IMR-90 (cell line): ENCODE measurements around the gene ACOX1. TPM values are rescaled to one million over a fixed set of nuclear protein-coding genes. Genes with fewer than 3 reads are reported as not detected.

Source experiments
- ATAC-seq: fragments of 200-7000 bp; cut with Tn5 transposase; 2 replicates; pipeline ENCODE4 v1.9.1; 2020; ENCODE audit warnings: low read depth, mild to moderate bottlenecking, moderate library complexity
- BruUV-seq: library from RNA; stranded (reverse); fragments of 400-500 nt; replicated peaks from 2 replicates; lab custom pipeline; 2021; lab: Mats Ljungman, UMichigan
- CTCF ChIA-PET: fragments of 300-600 bp; formaldehyde crosslinking; extraction: SDS; loops from one replicate; lab custom pipeline; 2021; ENCODE audit warnings: antibody characterized with exemption; lab: Yijun Ruan, JAX
- POLR2A ChIA-PET: fragments of 300-600 bp; sonication (Branson Sonifier 250); formaldehyde crosslinking; loops from one replicate; lab custom pipeline; 2022; ENCODE audit warnings: antibody characterized with exemption; ENCODE audit not compliant: unreplicated experiment; lab: Charles Lee
- DNase-seq: peaks from one replicate; pipeline ENCODE4 v3.0.0; 2013
- H2AFZ ChIP-seq: replicated peaks from 2 replicates; pipeline ENCODE3; 2013; ENCODE audit warnings: low read length, mild to moderate bottlenecking; ENCODE audit not compliant: poor library complexity
- H2AK5ac ChIP-seq: 2 replicates; pipeline ENCODE4 v1.6.1; 2013; ENCODE audit warnings: low read depth, low read length, inconsistent platforms
- H2AK9ac ChIP-seq: replicated peaks from 2 replicates; pipeline ENCODE3; 2013; ENCODE audit warnings: mild to moderate bottlenecking, low read depth, low read length, moderate library complexity; ENCODE audit not compliant: poor library complexity
- H2BK120ac ChIP-seq: 2 replicates; pipeline ENCODE4 v1.6.1; 2013; ENCODE audit warnings: low read depth, low read length, inconsistent platforms
- H2BK15ac ChIP-seq: 3 replicates; pipeline ENCODE4 v1.6.1; 2013; ENCODE audit warnings: low read depth, low read length, inconsistent platforms
- H2BK20ac ChIP-seq: 2 replicates; pipeline ENCODE4 v1.6.1; 2013; ENCODE audit warnings: low read depth, mild to moderate bottlenecking, inconsistent platforms, low read length, moderate library complexity
- H2BK5ac ChIP-seq: 2 replicates; pipeline ENCODE4 v1.6.1; 2013; ENCODE audit warnings: mild to moderate bottlenecking, low read depth, low read length, inconsistent platforms; ENCODE audit not compliant: poor library complexity, severe bottlenecking
- H3K14ac ChIP-seq: replicated peaks from 2 replicates; pipeline ENCODE4 v1.6.1; 2013; ENCODE audit warnings: low read depth, low read length, inconsistent platforms
- H3K18ac ChIP-seq: 2 replicates; pipeline ENCODE4 v1.6.1; 2013; ENCODE audit warnings: low read depth, low read length, control low read depth
- H3K23ac ChIP-seq: 2 replicates; pipeline ENCODE4 v1.6.1; 2013; ENCODE audit warnings: low read depth, low read length, inconsistent platforms
- H3K27ac ChIP-seq: 2 replicates; pipeline ENCODE4 v1.5.1; 2013; ENCODE audit warnings: mild to moderate bottlenecking, control low read depth, low read length; ENCODE audit not compliant: insufficient read depth
- H3K27me3 ChIP-seq: 2 replicates; pipeline ENCODE4 v1.6.1; 2013; ENCODE audit warnings: low read length; ENCODE audit not compliant: control insufficient read depth, insufficient read depth
- H3K36me3 ChIP-seq: 2 replicates; pipeline ENCODE4 v1.6.1; 2013; ENCODE audit warnings: low read length, mixed read lengths; ENCODE audit not compliant: control insufficient read depth, insufficient read depth
- H3K4ac ChIP-seq: 2 replicates; pipeline ENCODE4 v1.6.1; 2013; ENCODE audit warnings: low read depth, low read length, inconsistent platforms
- H3K4me1 ChIP-seq: 2 replicates; pipeline ENCODE4 v1.6.1; 2013; ENCODE audit warnings: low read length, mixed read lengths; ENCODE audit not compliant: control insufficient read depth, insufficient read depth
- H3K4me2 ChIP-seq: 2 replicates; pipeline ENCODE4 v1.6.1; 2013; ENCODE audit warnings: low read depth, mild to moderate bottlenecking, control low read depth, low read length, moderate library complexity
- H3K4me3 ChIP-seq: 2 replicates; pipeline ENCODE4 v1.5.1; 2013; ENCODE audit warnings: low read depth, mild to moderate bottlenecking, control low read depth, low read length, moderate library complexity; ENCODE audit not compliant: insufficient read depth
- H3K56ac ChIP-seq: 2 replicates; pipeline ENCODE4 v1.6.1; 2013; ENCODE audit warnings: low read length, inconsistent platforms; ENCODE audit not compliant: insufficient read depth; ENCODE audit errors: extremely low read depth
- H3K79me1 ChIP-seq, 2 experiments: 2 replicates each; pipeline ENCODE4 v1.6.1; 2013; ENCODE audit warnings: low read length in 2 of 2, inconsistent platforms in 1 of 2, low read depth in 1 of 2
- H3K9ac ChIP-seq: 2 replicates; pipeline ENCODE4 v1.6.1; 2013; ENCODE audit warnings: low read depth, low read length, control low read depth
- H3K9me1 ChIP-seq: 2 replicates; pipeline ENCODE4 v1.6.1; 2013; ENCODE audit warnings: low read length, inconsistent platforms; ENCODE audit not compliant: insufficient read depth
- H3K9me3 ChIP-seq: 2 replicates; pipeline ENCODE4 v1.6.1; 2013; ENCODE audit warnings: low read length; ENCODE audit not compliant: control insufficient read depth, insufficient read depth
- H4K20me1 ChIP-seq: 2 replicates; pipeline ENCODE4 v1.6.1; 2013; ENCODE audit warnings: low read length, inconsistent platforms; ENCODE audit not compliant: insufficient read depth
- H4K5ac ChIP-seq: 2 replicates; pipeline ENCODE4 v1.6.1; 2013; ENCODE audit warnings: mild to moderate bottlenecking, low read depth, low read length, control low read depth
- H4K8ac ChIP-seq, 2 experiments: 2 replicates each; pipeline ENCODE4 v1.6.1; 2013; ENCODE audit warnings: low read depth in 2 of 2, low read length in 2 of 2, control low read depth in 1 of 2, inconsistent platforms in 1 of 2
- H4K91ac ChIP-seq: 2 replicates; pipeline ENCODE4 v1.6.1; 2013; ENCODE audit warnings: low read depth, low read length, inconsistent platforms; ENCODE audit not compliant: insufficient read depth
- BHLHE40 ChIP-seq: fragments of 150-350 bp; IDR thresholded peaks from 2 replicates; pipeline ENCODE4 v1.6.1; 2016; ENCODE audit warnings: mild to moderate bottlenecking, low read depth, low read length
- CEBPB ChIP-seq: IDR thresholded peaks from 2 replicates; pipeline ENCODE4 v1.6.1; 2012; ENCODE audit warnings: low read depth, low read length, improper control_type of control experiment
- CHD1 ChIP-seq: IDR thresholded peaks from 2 replicates; pipeline ENCODE4 v1.6.1; 2012; ENCODE audit warnings: low read depth, low read length, improper control_type of control experiment
- CTCF ChIP-seq: conservative IDR thresholded peaks from 2 replicates; pipeline ENCODE4 v1.5.1; 2012; ENCODE audit warnings: mild to moderate bottlenecking, low read depth, low read length, improper control_type of control experiment
- ELK1 ChIP-seq: fragments of 150-350 bp; IDR thresholded peaks from 2 replicates; pipeline ENCODE4 v1.6.1; 2016; ENCODE audit warnings: low read depth, mild to moderate bottlenecking, low read length, moderate library complexity, borderline replicate concordance
- FOS ChIP-seq: fragments of 150-350 bp; IDR thresholded peaks from 2 replicates; pipeline ENCODE4 v1.6.1; 2016; ENCODE audit warnings: low read depth, low read length
- MAFK ChIP-seq: IDR thresholded peaks from 2 replicates; pipeline ENCODE4 v1.6.1; 2012; ENCODE audit warnings: low read depth, low read length, improper control_type of control experiment
- MAZ ChIP-seq: IDR thresholded peaks from 2 replicates; pipeline ENCODE4 v1.6.1; 2012; ENCODE audit warnings: low read depth, mild to moderate bottlenecking, low read length, improper control_type of control experiment, moderate library complexity, borderline replicate concordance
- MXI1 ChIP-seq: IDR thresholded peaks from 2 replicates; pipeline ENCODE4 v1.6.1; 2012; ENCODE audit warnings: low read depth, mild to moderate bottlenecking, low read length, moderate library complexity, borderline replicate concordance
- NFE2L2 ChIP-seq: fragments of 150-350 bp; IDR thresholded peaks from 2 replicates; pipeline ENCODE4 v1.6.1; 2016; ENCODE audit warnings: low read depth, mild to moderate bottlenecking, low read length
- POLR2A ChIP-seq: IDR thresholded peaks from 2 replicates; pipeline ENCODE4 v1.6.1; 2012; ENCODE audit warnings: mild to moderate bottlenecking, low read depth, low read length
- RAD21 ChIP-seq: IDR thresholded peaks from 2 replicates; pipeline ENCODE4 v1.6.1; 2012; ENCODE audit warnings: low read length, improper control_type of control experiment
- RCOR1 ChIP-seq: IDR thresholded peaks from 2 replicates; pipeline ENCODE4 v1.6.1; 2012; ENCODE audit warnings: mild to moderate bottlenecking, low read length, improper control_type of control experiment; ENCODE audit not compliant: insufficient replicate concordance
- RFX5 ChIP-seq: IDR thresholded peaks from 2 replicates; pipeline ENCODE4 v1.8.0; 2012; ENCODE audit warnings: low read depth, mild to moderate bottlenecking, low read length, moderate library complexity
- SMC3 ChIP-seq: fragments of 150-350 bp; IDR thresholded peaks from 2 replicates; pipeline ENCODE4 v1.6.1; 2016; ENCODE audit warnings: low read depth, mild to moderate bottlenecking, antibody characterized with exemption, low read length, moderate library complexity
- USF2 ChIP-seq: fragments of 150-350 bp; IDR thresholded peaks from 2 replicates; pipeline ENCODE4 v1.6.1; 2017; ENCODE audit warnings: mild to moderate bottlenecking, antibody characterized with exemption, low read length, low read depth
- WGBS, 2 experiments: methylation state at CpG; one replicate each; pipeline versions ENCODE4 v1.1.5 to v1.1.7; 2013; ENCODE audit warnings: missing lambda C conversion rate in 2 of 2; ENCODE audit not compliant: insufficient read length in 1 of 2; ENCODE audit errors: extremely low coverage in 2 of 2; 5-methylcytosine and 5-hydroxymethylcytosine counted together
- dilution Hi-C: fragments of 300-500 bp; cut with HindIII; formaldehyde crosslinking; loops from one replicate; pipeline ENCODE4 v1.14.3; 2018; ENCODE audit warnings: low sequenced_read_pairs; ENCODE audit not compliant: unreplicated experiment
- in situ Hi-C: fragments of 300-500 bp; cut with MboI; formaldehyde crosslinking; loops from 3 replicates; pipeline ENCODE4 v1.14.3; 2019; ENCODE audit warnings: low sequenced_read_pairs, inconsistent platforms, mixed read lengths
- intact Hi-C: fragments of 100-400 bp; cut with micrococcal nuclease; formaldehyde crosslinking; loops from 2 replicates; pipeline ENCODE4 v1.10.0; 2022
- polyA plus RNA-seq, 3 experiments: library from polyadenylated mRNA; depleted of rRNA; stranded (reverse); fragments of >200 nt; gene quantifications; 2 replicates each; pipeline ENCODE4 v1.2.3, GENCODE V29; 2012; ENCODE audit warnings: low replicate concordance in 1 of 3
- total RNA-seq: library from RNA; depleted of rRNA; stranded (reverse); fragments of >200 nt; gene quantifications from 2 replicates; pipeline ENCODE4 v1.2.3, GENCODE V29; 2012

ACOX1 gene
- total and polyA plus RNA-seq, 2 of the 4 experiments (the other 2 are of a cell fraction), result 16.1 to 94.8 TPM

- dilution Hi-C loops, result no loop called here
- Histone ChIP-seq H3K14ac (no peak overlapping the region), H2BK5ac (no peak overlapping the region), H3K9me3 (no peaks in the 10 kb centered on the region), H2BK120ac (no peak overlapping the region), H4K8ac (no peak overlapping the region), H2AK9ac (no peak overlapping the region), H2BK20ac (no peak overlapping the region), H3K56ac (no peak overlapping the region), H4K91ac (no peak overlapping the region), H3K27me3 (no peaks in the 10 kb centered on the region), H3K4ac (no peak overlapping the region), H3K9me1 (no peaks in the 10 kb centered on the region), H3K36me3 (peaks cover 2% of the 10 kb centered on the region; the same call in 1 of the 2 replicates), H3K79me1 (no peaks in the 10 kb centered on the region), H3K18ac (no peak overlapping the region), H3K27ac (no peak overlapping the region), H3K4me1 (no peaks in the 10 kb centered on the region; the same call in 1 of the 2 replicates), H3K23ac (no peak overlapping the region), H3K4me2 (no peak overlapping the region), H3K4me3 (no peak overlapping the region), H4K20me1 (no peaks in the 10 kb centered on the region), H2AFZ (no peak overlapping the region), H3K9ac (no peak overlapping the region), H2BK15ac (no peak overlapping the region), H2AK5ac (no peak overlapping the region), H4K5ac (no peak overlapping the region)
- peak; percentile 31 for DNase-seq
- in situ Hi-C loops, result no loop called here
- BruUV-seq, result no TSS peak
- no peak for TF ChIP-seq BHLHE40
- TF ChIP-seq POLR2A, result no peak
- TF ChIP-seq CEBPB, result no peak
- TF ChIP-seq MAZ, result no peak
- no peak for TF ChIP-seq NFE2L2
- no peak for TF ChIP-seq RAD21
- TF ChIP-seq SMC3, result no peak
- no peak for TF ChIP-seq USF2
- TF ChIP-seq CHD1, result no peak
- no peak for TF ChIP-seq MXI1
- no peak for TF ChIP-seq FOS
- TF ChIP-seq MAFK, result no peak
- no peak for TF ChIP-seq RFX5
- TF ChIP-seq RCOR1, result no peak
- no peak for TF ChIP-seq CTCF
- TF ChIP-seq ELK1, result no peak
- peak; percentile 37; the same call in 1 of the 2 replicates for ATAC-seq
- POLR2A ChIA-PET, result no interaction called here
- intact Hi-C loops, result no loop called here
- WGBS, 2 experiments, result no CpG with 5 or more reads among the region's 4 CpGs
- CTCF ChIA-PET, result no interaction called here
These were observed 45.2 kb downstream of the ACOX1 start for GRCh38 chr17:75933808-75934207.
